Upper lobe of right lung (tissue), 1 donor: Measurements from ENCODE around the gene C16orf95. TPM values are rescaled to one million over a fixed set of nuclear protein-coding genes. Genes with fewer than 3 reads are reported as not detected.
"Not testable (repeated sequence)": the region's sequence is repeated elsewhere in the genome, so short reads cannot be mapped to it uniquely, and the experiment has no call there.

Experiments
- ATAC-seq: fragments of 200-7000 bp; cut with Tn5 transposase; one replicate; pipeline ENCODE4 v1.9.1; 2020; ENCODE audit warnings: mild to moderate bottlenecking, moderate library complexity
- DNase-seq: peaks from one replicate; pipeline ENCODE4 v3.0.0-alpha.2; 2020
- H3K27ac ChIP-seq: fragments of 200-600 bp; one replicate; pipeline ENCODE4 v1.8.0; 2022
- H3K27me3 ChIP-seq: fragments of 200-600 bp; one replicate; pipeline ENCODE4 v1.8.0; 2022; ENCODE audit warnings: mild to moderate bottlenecking
- H3K36me3 ChIP-seq: fragments of 200-600 bp; one replicate; pipeline ENCODE4 v1.8.0; 2022
- H3K4me1 ChIP-seq: fragments of 200-600 bp; one replicate; pipeline ENCODE4 v1.8.0; 2022
- H3K4me3 ChIP-seq: fragments of 200-600 bp; one replicate; pipeline ENCODE4 v1.8.0; 2022; ENCODE audit warnings: mild to moderate bottlenecking
- H3K9me3 ChIP-seq: fragments of 200-600 bp; one replicate; pipeline ENCODE4 v1.8.0; 2022
- CTCF ChIP-seq: fragments of 200-600 bp; IDR thresholded peaks from one replicate; pipeline ENCODE4 v1.8.0; 2022; ENCODE audit warnings: antibody characterized with exemption
- intact Hi-C: fragments of 100-400 bp; cut with DNase I; formaldehyde crosslinking; loops from one replicate; pipeline ENCODE4 v1.11.0; 2022
- long read RNA-seq: library from polyadenylated mRNA; unstranded; transcript quantifications from one replicate; pipeline ENCODE4 v2.0.0, GENCODE V29; 2021
- total RNA-seq: library from RNA; stranded (reverse); fragmentation: NEBNext Ultra II Directional; extraction: Animal tissue kit (Norgen Biotek cat#: 25700); gene quantifications from one replicate; pipeline ENCODE4 v1.2.1, GENCODE V29; 2021
- donor health status: DM: no; HTN: yes; CAD: no; lungs with severe emphysema.

C16orf95 gene
- 3.0 TPM for total RNA-seq
- long read RNA-seq = 0 reads

- peak; percentile 68 for TF ChIP-seq CTCF
- intact Hi-C loops = no loop called here
- no peaks in the 10 kb centered on the region for H3K27me3 ChIP-seq
- DNase-seq (peak; percentile 96), ATAC-seq (peak; percentile 97)
- no peaks in the 10 kb centered on the region for H3K36me3 ChIP-seq
- H3K27ac ChIP-seq = peak within 1 kb of the TSS; percentile 97
- H3K4me1 ChIP-seq = peaks cover 13% of the 10 kb centered on the region
- peak within 1 kb of the TSS; percentile 100 for H3K4me3 ChIP-seq
- H3K9me3 ChIP-seq = no peaks in the 10 kb centered on the region
Measured at GRCh38 chr16:87316923-87317749, at the start of gene C16orf95. Gene C16orf95 (minus strand): TSS chr16:87317392. CDS start chr16:87317242, 150 bp downstream.

GRCh38 chr16:87366930-87367329, 49.7 kb upstream of the C16orf95 start:
- no peak overlapping the region for H3K27ac ChIP-seq
- peaks cover 24% of the 10 kb centered on the region for H3K4me1 ChIP-seq
- peaks cover 4% of the 10 kb centered on the region for H3K36me3 ChIP-seq
- no peak for TF ChIP-seq CTCF
- H3K4me3 ChIP-seq = no peak overlapping the region
- DNase-seq (no peak), ATAC-seq (no peak)
- H3K27me3 ChIP-seq = no peaks in the 10 kb centered on the region
- H3K9me3 ChIP-seq = no peaks in the 10 kb centered on the region
- intact Hi-C loops = no loop called here

GRCh38 chr16:87366288-87366687, 49.1 kb upstream of the C16orf95 start:
- no peak overlapping the region for H3K27ac ChIP-seq
- ATAC-seq = no peak
- H3K9me3 ChIP-seq = no peaks in the 10 kb centered on the region

GRCh38 chr16:87365021-87365713, 48.0 kb upstream of the C16orf95 start:
- intact Hi-C loops = no loop called here
- Histone ChIP-seq H3K4me3 (no peak overlapping the region), H3K9me3 (no peaks in the 10 kb centered on the region), H3K27me3 (no peaks in the 10 kb centered on the region), H3K27ac (no peak overlapping the region), H3K36me3 (peaks cover 12% of the 10 kb centered on the region), H3K4me1 (peaks cover 24% of the 10 kb centered on the region)
- no peak for DNase-seq
- no peak for TF ChIP-seq CTCF
- ATAC-seq = no peak

More at GRCh38 chr16:87366288-87366687, 49.1 kb upstream of the C16orf95 start:
- Histone ChIP-seq H3K27me3 (no peaks in the 10 kb centered on the region), H3K4me1 (peaks cover 24% of the 10 kb centered on the region), H3K36me3 (peaks cover 9% of the 10 kb centered on the region), H3K4me3 (no peak overlapping the region)
- DNase-seq = no peak
- intact Hi-C loops = no loop called here
- TF ChIP-seq CTCF = no peak

- peak; percentile 57 for ATAC-seq
- Histone ChIP-seq H3K36me3 (peaks cover 23% of the 10 kb centered on the region), H3K27me3 (no peaks in the 10 kb centered on the region), H3K27ac (no peak overlapping the region), H3K4me3 (no peak overlapping the region), H3K4me1 (peaks cover 24% of the 10 kb centered on the region), H3K9me3 (no peaks in the 10 kb centered on the region)
- intact Hi-C loops = no loop called here
- DNase-seq = no peak
- TF ChIP-seq CTCF = no peak
Measured at GRCh38 chr16:87363771-87364455, 46.7 kb upstream of the C16orf95 start.

- H3K36me3 ChIP-seq = peaks cover 32% of the 10 kb centered on the region
- H3K27ac ChIP-seq, H3K4me3 ChIP-seq, ATAC-seq, intact Hi-C loops, DNase-seq, H3K27me3 ChIP-seq, H3K9me3 ChIP-seq: not testable (repeated sequence)
- H3K4me1 ChIP-seq = peaks cover 16% of the 10 kb centered on the region
Measured at GRCh38 chr16:87362828-87363559, 45.8 kb upstream of the C16orf95 start.
